ENCODE measurements around the gene NUP54.

The NUP54 gene, protein sequence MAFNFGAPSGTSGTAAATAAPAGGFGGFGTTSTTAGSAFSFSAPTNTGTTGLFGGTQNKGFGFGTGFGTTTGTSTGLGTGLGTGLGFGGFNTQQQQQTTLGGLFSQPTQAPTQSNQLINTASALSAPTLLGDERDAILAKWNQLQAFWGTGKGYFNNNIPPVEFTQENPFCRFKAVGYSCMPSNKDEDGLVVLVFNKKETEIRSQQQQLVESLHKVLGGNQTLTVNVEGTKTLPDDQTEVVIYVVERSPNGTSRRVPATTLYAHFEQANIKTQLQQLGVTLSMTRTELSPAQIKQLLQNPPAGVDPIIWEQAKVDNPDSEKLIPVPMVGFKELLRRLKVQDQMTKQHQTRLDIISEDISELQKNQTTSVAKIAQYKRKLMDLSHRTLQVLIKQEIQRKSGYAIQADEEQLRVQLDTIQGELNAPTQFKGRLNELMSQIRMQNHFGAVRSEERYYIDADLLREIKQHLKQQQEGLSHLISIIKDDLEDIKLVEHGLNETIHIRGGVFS

DNA sequence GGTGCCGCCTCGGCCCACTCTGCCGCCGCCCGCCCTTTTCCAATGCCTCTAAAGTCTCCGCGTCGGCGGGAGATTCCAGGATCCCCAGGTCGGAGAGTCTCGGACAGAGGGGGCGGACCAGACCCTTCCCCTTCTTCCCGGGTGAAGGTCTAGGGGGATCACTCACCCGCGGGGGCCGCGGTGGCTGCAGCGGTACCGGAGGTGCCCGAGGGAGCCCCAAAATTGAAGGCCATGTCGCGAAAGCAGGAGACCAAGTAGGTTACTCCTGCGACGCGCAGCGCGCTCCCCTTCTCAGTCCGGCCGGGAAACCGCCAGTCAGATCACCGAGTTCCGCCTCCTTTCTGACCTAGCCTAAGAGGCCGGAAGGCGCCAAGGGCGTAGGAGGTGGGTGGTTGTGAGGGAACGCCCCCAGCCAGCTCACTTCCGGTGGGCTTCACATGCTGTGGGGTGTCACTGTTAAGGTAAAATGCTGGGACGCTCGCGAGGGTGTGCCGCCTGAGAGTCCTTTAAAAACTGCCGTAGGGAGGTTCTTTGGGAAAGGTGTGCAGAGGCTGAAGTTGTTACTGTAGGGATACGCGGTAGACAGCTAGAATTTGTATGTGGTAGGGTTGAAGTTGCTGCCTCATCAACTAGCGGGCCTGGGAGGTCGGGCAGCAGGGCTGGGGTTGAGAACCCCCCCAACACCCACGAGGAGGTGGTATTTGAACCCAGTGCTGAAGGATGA is at the start of gene NUP54:
TSS of gene NUP54 (minus strand) at position 256 of the 724 bp plus-strand sequence. CDS start at position 233, 23 bp downstream.
- DNase-seq (ENCODE audit: low read depth in 2 of 2), result peak; percentile 92

DNA sequence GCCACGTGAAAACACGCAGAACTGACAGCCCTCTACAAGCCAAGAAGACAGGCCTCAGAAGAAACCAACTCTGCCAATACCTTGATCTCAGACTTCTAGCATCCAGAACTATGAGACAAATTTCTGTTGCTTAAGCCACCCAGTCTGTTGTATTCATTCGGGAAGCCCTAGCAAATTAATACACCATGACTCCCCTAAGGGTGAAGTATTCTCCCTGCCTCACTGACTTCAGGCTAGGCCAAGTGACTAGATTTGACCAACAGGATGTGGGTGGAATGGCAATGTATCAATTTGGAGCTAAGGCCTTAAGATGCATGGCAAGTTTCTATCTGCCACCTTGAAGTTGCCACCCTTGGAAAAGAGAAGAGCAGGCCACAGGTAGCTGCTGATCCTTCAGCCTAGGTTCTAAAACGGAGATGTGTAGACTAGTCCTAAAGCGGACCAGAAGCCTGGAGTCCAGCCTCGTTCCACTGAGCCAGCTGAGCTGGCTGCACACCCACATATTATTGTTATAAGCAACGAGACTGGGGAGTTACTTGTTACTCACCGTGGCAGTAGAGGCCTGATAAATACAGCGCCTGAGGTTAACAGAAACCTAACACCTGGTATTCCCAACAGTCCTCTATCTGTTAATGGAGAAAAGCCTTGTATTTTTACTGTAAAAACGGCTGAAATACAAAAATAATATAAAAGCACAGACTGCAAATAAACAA is 49.0 kb upstream of the NUP54 start:
- DNase-seq (ENCODE audit: low read depth in 2 of 2), result no peak

DNA sequence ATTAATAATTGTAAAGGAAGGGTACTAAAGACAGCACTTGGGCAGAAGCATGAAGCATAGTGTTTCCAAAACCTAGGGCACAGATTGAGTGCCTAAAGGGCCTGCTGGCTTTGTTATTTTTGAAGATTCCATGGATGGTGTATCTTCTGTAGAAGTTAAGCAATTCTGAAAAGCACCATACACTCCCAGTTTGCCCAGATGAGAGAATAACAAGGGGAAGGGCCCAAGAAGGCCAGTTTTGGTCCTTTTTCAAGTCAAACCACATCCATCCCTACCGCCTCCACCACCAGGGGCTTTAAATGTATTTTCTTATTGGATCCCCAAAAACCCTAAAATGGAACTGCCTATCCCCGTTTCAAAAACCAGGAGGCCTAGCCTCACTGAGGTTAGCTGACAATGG is 48.2 kb upstream of the NUP54 start:
- DNase-seq (ENCODE audit: low read depth in 2 of 2), result no peak

DNA sequence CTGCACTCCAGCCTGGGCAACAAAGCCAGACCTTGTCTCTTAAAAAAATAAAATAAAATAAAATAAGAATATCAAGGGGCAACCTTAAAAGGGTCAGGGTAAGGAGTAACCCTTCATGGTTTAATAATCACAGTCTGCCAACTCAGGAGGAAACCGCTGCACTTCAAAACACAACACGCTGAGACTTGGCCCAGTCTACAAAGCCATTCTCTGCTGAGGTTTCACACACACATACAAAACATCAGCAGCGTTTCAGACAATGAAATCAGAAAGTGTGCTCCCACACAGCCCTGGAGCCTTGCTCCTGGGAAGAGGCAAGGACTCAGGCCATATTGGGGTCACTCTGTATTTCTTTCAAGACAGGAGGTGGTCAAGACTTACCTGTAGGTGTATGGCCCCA is 47.1 kb upstream of the NUP54 start:
- DNase-seq (ENCODE audit: low read depth in 2 of 2), result no peak

DNA sequence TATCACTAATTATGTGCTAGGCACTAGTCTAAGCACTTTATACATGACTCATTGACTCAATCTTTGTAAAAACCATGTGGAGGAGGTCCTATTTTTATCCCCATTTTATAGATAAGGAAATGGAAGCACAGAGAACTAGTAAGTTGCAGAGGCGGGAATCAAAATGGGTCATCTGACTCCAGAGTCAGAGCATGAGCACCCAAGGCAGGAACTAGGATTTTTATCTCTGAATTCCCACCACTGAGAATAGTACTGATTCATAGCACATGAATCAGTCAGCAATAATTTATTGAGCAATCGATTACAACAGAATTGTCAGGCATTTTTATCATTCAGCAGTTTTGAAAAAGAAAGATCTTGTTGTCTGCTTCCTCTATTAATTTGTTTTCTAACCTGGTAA is 46.1 kb upstream of the NUP54 start:
- DNase-seq (ENCODE audit: low read depth in 2 of 2), result no peak

DNA sequence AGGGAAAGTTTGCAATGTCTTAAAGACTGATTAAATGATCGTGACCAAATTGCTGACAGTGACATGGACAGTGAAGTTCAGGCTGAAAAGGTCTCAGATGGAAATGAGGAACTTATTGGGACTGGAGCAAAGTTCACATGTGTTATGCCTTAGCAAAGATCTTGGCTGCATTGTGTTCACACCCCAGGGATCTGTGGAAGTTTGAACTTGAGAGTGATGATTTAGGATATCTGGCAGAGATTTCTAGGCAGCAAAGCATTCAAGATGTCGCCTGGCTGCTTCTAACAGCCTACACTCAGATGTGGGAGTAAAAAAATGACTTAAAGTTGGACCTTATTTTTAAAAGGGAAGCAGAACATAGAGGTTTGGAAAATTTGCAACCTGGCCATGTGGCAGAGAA is 44.0 kb upstream of the NUP54 start:
- no peak for DNase-seq (ENCODE audit: low read depth in 2 of 2)

DNA sequence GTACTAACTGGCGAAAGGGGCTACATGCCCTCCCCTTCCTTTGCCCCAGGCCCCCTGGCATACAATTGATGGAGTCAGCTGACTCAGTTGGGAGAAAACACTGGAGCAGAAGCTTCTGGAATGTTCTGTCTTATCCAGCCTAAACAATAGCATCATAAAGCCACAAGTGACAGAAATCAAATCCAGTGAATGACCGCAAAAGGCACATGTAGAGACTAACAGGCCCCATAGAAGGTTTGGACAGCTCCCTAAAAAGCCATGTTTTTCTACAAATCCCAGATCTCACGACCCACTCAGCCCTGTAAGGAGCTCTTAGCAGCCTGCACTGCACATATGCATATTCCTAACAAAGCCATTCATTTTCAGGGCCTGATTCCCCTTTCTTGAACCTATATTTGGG is 40.4 kb upstream of the NUP54 start:
- no peak for DNase-seq (ENCODE audit: low read depth in 2 of 2)

DNA sequence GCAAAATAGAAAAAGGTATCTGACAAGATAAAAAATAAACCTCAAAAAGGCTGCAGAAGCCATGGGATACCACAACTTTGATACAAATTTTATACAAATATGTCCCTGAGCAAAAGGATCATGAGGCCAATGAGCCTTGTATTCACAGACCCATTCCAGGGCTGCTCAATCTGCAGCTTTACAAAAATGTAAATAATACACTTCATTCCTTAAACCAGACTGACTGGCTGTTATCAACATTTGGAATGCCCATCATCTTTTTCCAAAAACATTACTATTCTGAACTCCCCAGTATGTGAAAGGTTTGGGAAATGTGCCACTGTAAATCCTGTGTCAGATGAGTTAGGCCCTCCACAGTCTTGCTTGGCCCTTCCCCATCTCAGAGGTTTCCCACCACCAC is 40.0 kb upstream of the NUP54 start:
- no peak for DNase-seq (ENCODE audit: low read depth in 2 of 2)

DNA sequence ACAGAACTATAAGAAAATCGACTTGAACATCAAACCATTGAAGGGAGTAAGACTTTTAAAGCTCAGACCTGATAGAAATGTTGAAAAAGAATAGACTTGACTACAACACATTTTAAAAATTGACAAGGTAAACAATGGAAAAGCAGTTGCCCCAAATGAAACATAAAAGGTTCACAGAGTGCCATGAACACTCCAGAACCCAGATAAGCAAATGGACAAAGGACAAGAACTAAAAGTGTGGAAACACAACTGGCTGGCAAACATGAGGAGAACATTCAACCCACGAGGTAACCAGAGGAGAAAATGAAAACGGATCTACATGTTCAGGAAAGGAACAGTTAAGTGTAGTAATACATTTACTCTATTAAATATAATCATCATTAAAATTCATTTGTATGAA is 39.0 kb upstream of the NUP54 start:
- DNase-seq (ENCODE audit: low read depth in 2 of 2), result no peak

DNA sequence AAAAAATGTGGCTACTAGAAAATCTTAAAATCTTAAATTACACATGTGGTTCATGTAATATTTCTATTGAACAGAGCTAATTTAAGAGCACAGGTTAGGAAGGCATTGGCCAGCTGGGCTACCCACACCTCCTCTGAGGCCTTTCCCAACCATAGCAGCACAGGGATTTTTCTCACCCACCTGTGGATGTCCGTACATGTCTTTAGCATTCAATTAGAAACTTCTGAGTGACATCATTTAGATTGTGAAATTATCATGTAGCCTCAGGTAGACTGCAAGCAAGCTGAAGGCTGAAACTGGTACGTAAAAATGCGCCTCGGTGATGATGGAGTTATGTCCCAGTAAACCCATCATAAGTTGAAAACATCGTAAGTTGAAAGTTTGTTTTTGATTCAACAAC is 34.3 kb upstream of the NUP54 start:
- no peak for DNase-seq (ENCODE audit: low read depth in 2 of 2)

DNA sequence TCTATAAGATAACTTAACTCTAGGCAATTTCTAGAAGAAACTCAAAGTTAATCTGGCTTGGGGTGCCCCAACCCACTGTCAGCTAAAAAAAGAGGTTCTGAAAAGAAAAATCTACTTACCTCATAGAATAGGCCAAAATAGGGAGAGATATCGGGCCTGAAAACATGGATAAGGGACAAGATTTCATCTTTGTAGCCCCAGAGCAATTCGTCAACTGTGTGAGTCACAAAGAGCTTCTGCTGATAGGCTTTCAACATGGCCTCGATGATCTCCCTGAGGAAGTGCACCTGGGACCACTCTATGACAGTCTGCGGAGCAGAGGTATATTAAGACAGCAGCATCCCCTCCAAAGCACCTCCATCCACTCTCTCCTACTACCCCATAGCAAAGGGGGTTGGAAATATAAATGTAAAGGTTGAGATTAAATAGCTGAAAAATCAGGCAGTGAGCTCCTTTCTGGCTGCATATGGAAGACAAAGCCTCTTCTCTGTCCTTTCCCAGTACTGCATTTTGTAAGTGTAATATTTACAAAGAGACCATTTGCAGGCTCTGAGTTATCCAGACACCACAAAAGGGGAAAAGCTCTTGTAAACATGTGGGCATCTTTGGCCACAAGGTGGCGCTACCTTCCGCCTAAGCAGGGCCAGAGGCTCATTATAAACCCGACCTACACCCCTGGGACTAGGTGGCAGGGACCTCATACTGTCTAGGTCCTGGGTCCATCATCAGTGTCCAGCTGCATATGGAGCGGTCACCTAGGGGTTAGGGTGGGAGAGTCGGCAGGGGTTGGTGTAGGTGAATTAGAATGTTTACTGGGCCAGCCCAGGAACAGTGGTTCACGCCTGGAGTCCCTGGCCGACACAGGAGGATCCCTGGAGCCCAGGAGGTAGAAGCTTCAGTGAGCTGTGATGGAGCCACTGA is 31.5 kb upstream of the NUP54 start:
- peak; percentile 43 to 52 for DNase-seq (ENCODE audit: low read depth in 2 of 2)

DNA sequence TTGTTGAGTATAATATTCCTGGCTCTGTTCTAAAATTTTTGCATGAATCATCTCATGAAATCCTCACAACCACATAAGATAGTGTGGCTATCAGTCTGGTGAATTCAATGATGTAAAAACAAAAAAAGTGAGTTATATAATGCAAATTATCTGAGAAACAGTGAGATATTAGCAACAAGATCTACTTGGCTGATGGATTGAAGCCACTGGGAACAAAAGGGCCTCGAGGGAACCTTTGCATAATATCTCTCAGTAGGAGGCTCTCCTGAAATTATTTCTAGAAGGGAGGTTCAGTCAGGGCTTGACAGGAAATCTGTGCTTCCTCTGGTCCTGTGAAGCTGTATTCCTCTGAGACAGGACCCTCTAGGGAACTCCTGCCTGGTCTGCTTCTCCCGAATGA is 30.1 kb upstream of the NUP54 start:
- no peak for DNase-seq (ENCODE audit: low read depth in 2 of 2)

DNA sequence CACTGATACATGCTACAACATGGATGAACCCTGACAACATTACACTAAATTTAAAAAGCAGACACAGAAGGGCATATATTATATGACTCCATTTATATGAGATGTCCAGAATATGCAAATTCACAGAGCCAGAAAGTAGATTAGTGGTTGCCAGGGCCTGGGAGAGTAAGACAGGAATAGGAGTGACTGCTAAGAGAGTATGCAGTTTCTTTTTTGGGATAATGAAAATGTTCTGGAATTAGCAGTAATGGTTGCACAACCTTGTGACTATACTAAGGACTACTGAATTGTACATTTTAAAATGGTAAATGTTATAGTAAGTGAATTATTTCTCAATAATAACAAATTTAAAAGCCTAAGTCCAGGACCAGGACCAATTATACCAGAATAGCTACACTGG is 29.5 kb upstream of the NUP54 start:
- DNase-seq (ENCODE audit: low read depth in 2 of 2), result no peak

DNA sequence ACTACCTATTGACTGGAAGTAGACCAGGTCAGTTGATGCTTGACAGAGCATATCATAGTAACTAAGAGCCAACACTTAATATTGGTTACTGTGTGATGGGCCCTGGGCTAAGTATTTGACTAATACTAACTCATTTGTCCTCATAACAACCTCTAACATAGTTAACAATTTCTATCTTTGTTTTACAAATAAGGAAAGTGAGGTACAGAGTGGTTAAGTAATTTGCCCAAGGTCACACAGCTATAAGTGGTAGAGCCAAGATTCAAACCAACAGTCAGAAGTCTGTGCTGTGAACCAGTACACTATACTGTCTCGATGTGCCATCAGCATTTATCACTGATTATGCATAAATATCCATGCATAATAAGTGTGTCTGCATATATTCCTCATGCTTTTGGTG is 27.1 kb upstream of the NUP54 start:
- DNase-seq (ENCODE audit: low read depth in 2 of 2), result no peak

DNA sequence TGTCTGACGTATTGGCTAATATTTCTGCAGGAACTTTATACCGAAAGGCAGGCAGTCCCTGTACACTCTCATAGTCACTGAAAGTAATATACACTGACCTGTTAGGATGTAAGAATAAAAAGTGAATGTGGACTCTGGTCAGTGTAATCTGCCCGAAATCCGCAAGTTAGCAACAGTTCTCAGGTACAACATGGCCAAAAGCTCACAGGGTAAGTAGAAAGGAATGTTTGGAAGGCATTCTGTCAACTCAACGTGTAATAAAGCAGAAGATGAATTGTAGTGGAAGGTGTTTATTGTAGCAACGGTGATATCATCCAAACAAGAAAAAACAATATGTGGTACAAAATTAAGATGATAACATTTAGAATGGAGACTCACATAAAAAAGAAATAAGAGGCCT is 26.0 kb upstream of the NUP54 start:
- no peak for DNase-seq (ENCODE audit: low read depth in 2 of 2)

DNA sequence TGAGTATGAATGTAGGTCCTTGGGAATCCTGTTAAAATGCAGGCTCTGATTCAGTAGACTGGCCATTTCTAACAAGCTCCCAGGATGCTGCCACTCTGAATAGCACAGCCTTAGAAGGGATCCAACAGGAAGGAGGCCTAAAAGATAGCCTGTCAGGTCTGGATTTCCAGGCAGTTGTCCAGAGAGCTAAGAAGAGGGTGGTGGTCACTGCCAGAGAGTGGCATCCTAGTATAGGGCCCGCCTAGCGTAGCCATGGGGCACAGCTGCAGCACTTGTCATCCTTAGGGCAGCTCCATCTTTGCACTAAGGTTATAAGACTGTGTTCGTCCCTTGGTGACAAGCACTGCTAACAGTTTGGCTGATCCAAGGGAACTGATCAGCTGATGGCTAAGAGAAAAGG is 20.5 kb upstream of the NUP54 start:
- no peak for DNase-seq (ENCODE audit: low read depth in 2 of 2)

DNA sequence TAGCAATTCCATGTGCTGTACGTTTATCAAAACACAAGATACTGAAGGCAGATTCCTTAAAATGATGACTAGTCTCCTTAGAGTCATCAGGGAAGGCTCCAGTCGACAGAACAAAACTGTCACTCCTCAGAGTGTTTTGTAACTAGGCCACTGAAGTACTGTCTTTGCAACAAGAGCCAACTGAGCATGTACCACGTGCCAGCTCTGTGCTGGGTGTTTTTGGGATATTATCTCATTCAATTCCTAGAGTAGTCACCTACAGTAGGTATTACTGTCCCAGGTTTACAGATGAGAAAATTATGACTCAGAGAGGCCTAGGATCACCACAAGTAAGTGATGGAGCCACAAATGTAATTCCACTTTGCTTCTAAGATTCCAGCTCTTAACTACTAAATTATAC is 18.3 kb upstream of the NUP54 start:
- DNase-seq (ENCODE audit: low read depth in 2 of 2), result no peak

DNA sequence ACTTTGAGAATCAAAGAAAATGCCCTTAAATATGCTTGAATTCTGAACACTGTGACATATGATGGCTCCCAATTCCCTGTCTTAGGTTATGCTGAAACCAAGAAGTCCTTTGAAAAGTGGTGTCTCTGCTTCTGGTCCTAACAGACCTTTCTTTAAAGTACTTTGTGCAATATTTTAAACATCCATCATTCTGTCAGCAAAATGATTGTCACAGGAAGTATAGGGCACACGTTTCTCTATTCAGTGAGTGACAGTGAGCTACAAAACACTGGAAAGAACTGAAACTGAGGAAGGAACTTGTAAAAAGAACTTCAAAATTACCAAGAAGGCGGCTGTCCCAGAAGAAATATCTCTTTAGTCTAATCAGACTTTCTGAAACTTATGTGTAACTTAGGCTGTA is 12.2 kb upstream of the NUP54 start:
- no peak for DNase-seq (ENCODE audit: low read depth in 2 of 2)

DNA sequence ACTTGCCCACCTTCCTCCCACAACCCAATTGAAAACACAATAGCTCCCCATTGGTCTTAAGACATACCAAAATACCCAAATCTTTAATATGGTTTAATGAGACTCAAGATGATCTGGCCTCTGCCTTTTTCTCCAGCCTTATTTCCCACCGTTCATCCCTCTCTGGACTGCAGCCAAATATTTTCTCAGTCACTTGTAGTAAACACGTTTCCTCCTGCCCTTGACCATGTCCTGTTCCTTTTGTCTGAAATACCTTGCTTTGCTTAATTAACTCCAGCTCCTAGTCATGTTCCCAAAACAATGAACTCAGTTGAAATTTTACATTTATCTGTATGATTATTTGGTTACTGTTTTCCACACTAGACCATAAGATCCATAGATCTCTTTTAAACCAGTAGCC is 8.4 kb upstream of the NUP54 start:
- DNase-seq (ENCODE audit: low read depth in 2 of 2), result no peak

DNA sequence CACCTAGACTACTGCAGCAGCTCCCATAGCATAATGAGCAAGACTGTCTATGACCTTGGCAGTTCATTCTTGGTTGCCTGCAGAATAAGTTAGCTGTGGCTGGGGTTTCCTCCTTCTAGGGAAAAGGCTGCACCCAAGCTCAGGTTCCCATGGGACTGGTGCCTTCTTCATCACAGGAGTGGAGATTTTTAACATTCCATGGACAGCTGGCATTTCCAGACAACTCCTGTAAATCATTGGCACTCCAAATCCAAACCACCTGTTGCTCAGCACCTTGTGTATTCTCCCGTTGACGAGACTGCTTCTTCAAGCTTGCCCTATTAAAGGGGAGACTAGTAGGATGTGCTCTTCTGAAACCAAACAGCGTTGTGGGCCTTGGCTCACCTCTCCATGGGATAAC is 7.8 kb upstream of the NUP54 start:
- no peak for DNase-seq (ENCODE audit: low read depth in 2 of 2)

DNA sequence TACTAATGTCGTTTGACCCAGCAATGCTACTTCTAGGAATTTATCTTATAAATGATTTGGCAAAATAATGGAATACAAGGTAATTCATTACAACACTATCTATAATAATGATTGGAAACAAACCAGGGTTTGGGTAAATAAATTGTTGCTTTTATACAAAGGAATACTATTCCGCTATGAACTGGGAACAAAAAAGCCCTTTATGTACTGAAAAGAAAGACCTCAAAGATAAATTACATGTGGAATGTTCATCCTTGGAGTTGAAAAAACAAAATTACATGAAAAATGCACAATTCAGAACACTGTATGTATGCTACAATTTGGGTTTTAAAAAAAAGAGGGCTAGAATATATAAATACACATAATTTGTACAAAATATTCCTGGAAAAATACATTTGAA is 5.2 kb upstream of the NUP54 start:
- DNase-seq (ENCODE audit: low read depth in 2 of 2), result no peak

Data from stimulated activated CD8-positive, alpha-beta memory T cell treated with anti-CD3 and anti-CD28 coated beads, Interleukin-15, amount 100 ng/mL, for 4 hours (primary cell).